ENCODE measurements around the gene TAF11L5. TPM values are rescaled to one million over a fixed set of nuclear protein-coding genes. Genes with fewer than 3 reads are reported as not detected.

TAF11L5 gene
- total and polyA plus RNA-seq, 2 experiments from 2014 or later = not detected

- Histone ChIP-seq H3K27me3 (ENCODE audit: insufficient read depth) (no peaks in the 10 kb centered on the region), H3K36me3 (ENCODE audit: insufficient read depth) (no peaks in the 10 kb centered on the region), H3K27ac (ENCODE audit: low read depth) (no peak overlapping the region), H3K79me2 (replicated peaks; ENCODE audit: insufficient read depth) (no peaks in the 10 kb centered on the region), H3K9me2 (ENCODE audit: insufficient read depth) (no peaks in the 10 kb centered on the region), H3K4me3 (no peak overlapping the region), H4K20me1 (replicated peaks; ENCODE audit: insufficient read depth) (no peaks in the 10 kb centered on the region), H3F3A (replicated peaks; ENCODE audit: low read depth) (no peaks in the 10 kb centered on the region), H2AFZ (no peak overlapping the region), H3K4me2 (no peak overlapping the region), H3K4me1 (ENCODE audit: insufficient read depth) (no peaks in the 10 kb centered on the region)
- no peak for DNase-seq (ENCODE audit: low spot score)
- Mint-ChIP-seq H3K27ac (no peak overlapping the region), H3K27me3 (ENCODE audit: insufficient read depth, low read depth, poor library complexity) (no peaks in the 10 kb centered on the region), H3K9me3 (peaks cover 7% of the 10 kb centered on the region; the same call in 1 of the 3 replicates), H3K36me3 (ENCODE audit: low read depth) (no peaks in the 10 kb centered on the region), H3K4me1 (peaks cover 4% of the 10 kb centered on the region; the same call in 2 of the 3 replicates), H3K4me3 (no peak overlapping the region)
- no peak for ATAC-seq
- TF ChIP-seq ZNF331 (CRISPR knock-in tag; IDR thresholded peaks at IDR 0.05; ENCODE audit: low read depth) (no peak), ZNF114 (CRISPR knock-in tag; IDR thresholded peaks at IDR 0.05) (no peak)
Measured at GRCh38 chr5:17492770-17493169, 32.3 kb upstream of the TAF11L5 start.

GRCh38 chr5:17497446-17497845, 27.6 kb upstream of the TAF11L5 start:
- Histone ChIP-seq H3K27me3 (ENCODE audit: insufficient read depth) (no peaks in the 10 kb centered on the region), H3K36me3 (ENCODE audit: insufficient read depth) (no peaks in the 10 kb centered on the region), H3K4me3 (no peak overlapping the region), H3F3A (replicated peaks; ENCODE audit: low read depth) (no peaks in the 10 kb centered on the region), H2AFZ (no peak overlapping the region; the same call in 1 of the 2 replicates), H3K4me2 (no peak overlapping the region), H3K9me2 (ENCODE audit: insufficient read depth) (no peaks in the 10 kb centered on the region), H3K27ac (ENCODE audit: low read depth) (no peak overlapping the region), H3K79me2 (replicated peaks; ENCODE audit: insufficient read depth) (no peaks in the 10 kb centered on the region), H3K4me1 (ENCODE audit: insufficient read depth) (no peaks in the 10 kb centered on the region), H4K20me1 (replicated peaks; ENCODE audit: insufficient read depth) (no peaks in the 10 kb centered on the region)
- no peak overlapping the region for H3K4me3 Mint-ChIP-seq
- peaks cover 4% of the 10 kb centered on the region; the same call in 2 of the 3 replicates for H3K4me1 Mint-ChIP-seq
- no peak overlapping the region for H3K27ac Mint-ChIP-seq
- H3K9me3 Mint-ChIP-seq = peaks cover 4% of the 10 kb centered on the region; the same call in 1 of the 3 replicates
- DNase-seq (ENCODE audit: low spot score) (no peak), ATAC-seq (no peak)
- H3K27me3 Mint-ChIP-seq (ENCODE audit: insufficient read depth, low read depth, poor library complexity) = no peaks in the 10 kb centered on the region
- no peaks in the 10 kb centered on the region for H3K36me3 Mint-ChIP-seq (ENCODE audit: low read depth)
- TF ChIP-seq ZNF462 (CRISPR knock-in tag; IDR thresholded peaks at IDR 0.05) (no peak), ZNF114 (CRISPR knock-in tag; IDR thresholded peaks at IDR 0.05) (no peak), EZH2phosphoT487 (IDR thresholded peaks at IDR 0.05; ENCODE audit: unreplicated experiment) (no peak), POLR2AphosphoS5 (IDR thresholded peaks at IDR 0.05; ENCODE audit: low read depth) (no peak), NANOG (IDR thresholded peaks at IDR 0.05; ENCODE audit: borderline replicate concordance) (no peak), ETS1 (IDR thresholded peaks at IDR 0.05) (no peak), STAT1 (IDR thresholded peaks at IDR 0.05; ENCODE audit: unreplicated experiment) (no peak), CTCF (conservative IDR thresholded peaks at IDR 0.05; ENCODE audit: low read depth in 2 of 2) (no peak), EZH2 (IDR thresholded peaks at IDR 0.05; ENCODE audit: low read depth, unreplicated experiment) (no peak)
